Ovary (tissue), 9 donors: ENCODE data around the gene CACNA2D3. TPM values are rescaled to one million over a fixed set of nuclear protein-coding genes. Genes with fewer than 3 reads are reported as not detected.

Experiments used
- DNase-seq, 5 donors: peaks; one replicate each; pipeline ENCODE4 v3.0.0-alpha.2; 2019 to 2020
- H3K27ac ChIP-seq, 2 donors: fragments of 200-600 bp; one replicate each; pipeline versions ENCODE4 v1.5.1 to v1.8.0; 2019 to 2022
- H3K27me3 ChIP-seq: fragments of 200-600 bp; one replicate; pipeline ENCODE4 v1.8.0; 2022
- H3K36me3 ChIP-seq: fragments of 200-600 bp; sonication (generic); one replicate; pipeline ENCODE4 v1.5.1; 2019
- H3K4me1 ChIP-seq: one replicate; pipeline ENCODE4 v1.8.1; 2013; ENCODE audit warnings: mild to moderate bottlenecking, moderate library complexity; ENCODE audit not compliant: insufficient read depth
- H3K4me3 ChIP-seq: fragments of 200-600 bp; sonication (generic); one replicate; pipeline ENCODE4 v1.5.1; 2017
- H3K9me3 ChIP-seq, 2 donors: fragments of 200-600 bp in 1 of 2; sonication (generic) in 1 of 2; one replicate each; pipeline versions ENCODE4 v1.5.1 to v1.8.1; 2013 to 2019; ENCODE audit warnings: mild to moderate bottlenecking in 1 of 2, moderate library complexity in 1 of 2
- EP300 ChIP-seq: sonication (generic); formaldehyde crosslinking; IDR thresholded peaks from one replicate; pipeline ENCODE4 v1.6.1; 2017; ENCODE audit warnings: antibody characterized with exemption
- POLR2A ChIP-seq: fragments of 450-650 bp; IDR thresholded peaks from one replicate; pipeline ENCODE4 v1.6.1; 2017; ENCODE audit warnings: antibody characterized with exemption, mild to moderate bottlenecking, moderate library complexity
- WGBS, 3 donors: extraction: QIAGEN DNeasy Blood & Tissue Kit in 1 of 3; methylation state at CpG; one replicate each; pipeline versions ENCODE4 v1.1.5 to v1.1.7; 2013 to 2017; 5-methylcytosine and 5-hydroxymethylcytosine counted together
- intact Hi-C, 4 donors: fragments of 100-400 bp; cut with DNase I; formaldehyde crosslinking; loops; one replicate each; pipeline versions ENCODE4 v1.11.0 to v1.15.1; 2022 to 2023
- polyA plus RNA-seq, 2 donors: library from polyadenylated mRNA; stranded (reverse); fragments of 200-250 nt in 1 of 2; fragments of 350-450 nt in 1 of 2; fragmentation: Illumina TruSeq in 1 of 2; extraction: RNeasy Lipid Tissue Mini Kit (QIAGEN cat#74804) in 1 of 2; gene quantifications; one replicate each; pipeline ENCODE4 v1.2.3, GENCODE V29; 2013 to 2014
- total RNA-seq, 7 donors: library from RNA; depleted of rRNA in 2 of 7; stranded (reverse); fragments of >200 nt in 2 of 7; fragmentation: NEBNext Ultra II Directional in 3 of 7; extraction: Animal tissue kit (Norgen Biotek cat#: 25700) in 3 of 7; gene quantifications; one replicate each; pipeline versions ENCODE4 v1.1.0 to v1.2.4, GENCODE V29; 2016 to 2023
- TF ChIP-seq, protein P1 (sequence below), 3 donors: fragments of 450-650 bp in 2 of 3; fragments of 200-600 bp in 1 of 3; IDR thresholded peaks; one replicate each; pipeline versions ENCODE4 v1.5.1 to v1.8.0; 2016 to 2022; ENCODE audit warnings: antibody characterized with exemption in 3 of 3, mild to moderate bottlenecking in 1 of 3
- donor health status: DM: no; HTN: no; CAD: no; lungs with moderate emphysema.
- donor health status: DM: no; HTN: no; CAD: no.
- donor health status: Bipolar disorder and iron deficiency.
- donor health status: DM: yes; HTN: yes; CAD: no.
- donor health status: DM: no; HTN: no; CAD: no.
- donor health status: DM: yes; HTN: yes; CAD: no.

The CACNA2D3 gene
- total and polyA plus RNA-seq, 9 donors: 2.0 to 10.1 (median 4.7) TPM

DNA sequence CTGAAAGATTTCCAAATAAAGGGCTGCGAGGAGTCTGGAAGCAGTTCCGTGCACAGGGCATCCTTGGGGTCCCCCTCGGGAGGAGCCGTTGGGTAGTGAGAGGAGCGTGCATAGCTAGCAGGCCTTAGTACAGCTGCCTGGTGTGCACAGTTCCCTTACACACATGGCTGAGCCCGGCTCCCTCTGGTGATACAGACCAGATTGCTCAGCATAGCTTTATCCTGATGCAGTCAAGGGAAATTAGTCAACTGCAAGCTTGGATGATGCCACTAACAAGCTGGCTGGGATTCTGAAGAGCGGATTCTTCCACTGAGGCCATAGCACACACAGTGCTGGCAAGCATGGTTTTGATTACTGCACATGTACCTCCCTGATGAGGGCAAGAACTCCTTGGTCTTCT, 456.1 kb downstream of the CACNA2D3 start:
- intact Hi-C loops: no loop called here
- WGBS, 3 donors: 87 to 88% (median 88%) methylated on average over 7 of the region's 7 CpGs
- no peak for DNase-seq
- H3K36me3 ChIP-seq: no peaks in the 10 kb centered on the region
- H3K27ac ChIP-seq: no peak overlapping the region
- no peaks in the 10 kb centered on the region for H3K9me3 ChIP-seq
- no peaks in the 10 kb centered on the region for H3K4me1 ChIP-seq
- H3K27me3 ChIP-seq: no peaks in the 10 kb centered on the region
- no peak for TF ChIP-seq POLR2A
- TF ChIP-seq EP300: no peak
- TF ChIP-seq, protein P1, sequence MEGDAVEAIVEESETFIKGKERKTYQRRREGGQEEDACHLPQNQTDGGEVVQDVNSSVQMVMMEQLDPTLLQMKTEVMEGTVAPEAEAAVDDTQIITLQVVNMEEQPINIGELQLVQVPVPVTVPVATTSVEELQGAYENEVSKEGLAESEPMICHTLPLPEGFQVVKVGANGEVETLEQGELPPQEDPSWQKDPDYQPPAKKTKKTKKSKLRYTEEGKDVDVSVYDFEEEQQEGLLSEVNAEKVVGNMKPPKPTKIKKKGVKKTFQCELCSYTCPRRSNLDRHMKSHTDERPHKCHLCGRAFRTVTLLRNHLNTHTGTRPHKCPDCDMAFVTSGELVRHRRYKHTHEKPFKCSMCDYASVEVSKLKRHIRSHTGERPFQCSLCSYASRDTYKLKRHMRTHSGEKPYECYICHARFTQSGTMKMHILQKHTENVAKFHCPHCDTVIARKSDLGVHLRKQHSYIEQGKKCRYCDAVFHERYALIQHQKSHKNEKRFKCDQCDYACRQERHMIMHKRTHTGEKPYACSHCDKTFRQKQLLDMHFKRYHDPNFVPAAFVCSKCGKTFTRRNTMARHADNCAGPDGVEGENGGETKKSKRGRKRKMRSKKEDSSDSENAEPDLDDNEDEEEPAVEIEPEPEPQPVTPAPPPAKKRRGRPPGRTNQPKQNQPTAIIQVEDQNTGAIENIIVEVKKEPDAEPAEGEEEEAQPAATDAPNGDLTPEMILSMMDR (IDR thresholded peaks at IDR 0.05): no peak
- H3K4me3 ChIP-seq: no peak overlapping the region

DNA sequence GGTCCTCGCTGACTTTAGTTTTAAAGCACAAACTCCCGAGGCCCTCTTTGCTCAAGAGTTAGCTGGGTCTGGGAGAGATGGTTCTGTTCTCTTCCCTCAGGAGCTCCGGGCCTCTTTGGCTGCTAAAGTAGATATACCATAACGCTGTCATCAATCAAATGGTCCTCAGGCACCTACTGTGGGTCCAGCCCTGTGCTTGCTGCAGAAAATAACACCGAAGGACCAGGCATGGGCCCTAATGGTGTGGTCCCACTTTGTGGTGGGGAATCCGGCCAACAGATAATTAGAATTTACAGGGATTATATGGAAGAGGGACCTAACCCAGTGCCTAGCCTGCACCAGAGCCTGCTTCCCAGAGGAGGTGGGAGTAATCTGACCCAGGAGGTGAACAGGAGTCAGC, 458.1 kb downstream of the CACNA2D3 start:
- no peak for TF ChIP-seq POLR2A
- TF ChIP-seq, protein P1 (IDR thresholded peaks at IDR 0.05): no peak
- no peaks in the 10 kb centered on the region for H3K9me3 ChIP-seq
- H3K27ac ChIP-seq: no peak overlapping the region
- no peak for DNase-seq
- intact Hi-C loops: no loop called here
- H3K4me1 ChIP-seq: no peaks in the 10 kb centered on the region
- WGBS, 3 donors: 85 to 91% (median 89%) methylated on average over 6 of the region's 6 CpGs
- no peaks in the 10 kb centered on the region for H3K27me3 ChIP-seq
- H3K4me3 ChIP-seq: no peak overlapping the region
- H3K36me3 ChIP-seq: no peaks in the 10 kb centered on the region

DNA sequence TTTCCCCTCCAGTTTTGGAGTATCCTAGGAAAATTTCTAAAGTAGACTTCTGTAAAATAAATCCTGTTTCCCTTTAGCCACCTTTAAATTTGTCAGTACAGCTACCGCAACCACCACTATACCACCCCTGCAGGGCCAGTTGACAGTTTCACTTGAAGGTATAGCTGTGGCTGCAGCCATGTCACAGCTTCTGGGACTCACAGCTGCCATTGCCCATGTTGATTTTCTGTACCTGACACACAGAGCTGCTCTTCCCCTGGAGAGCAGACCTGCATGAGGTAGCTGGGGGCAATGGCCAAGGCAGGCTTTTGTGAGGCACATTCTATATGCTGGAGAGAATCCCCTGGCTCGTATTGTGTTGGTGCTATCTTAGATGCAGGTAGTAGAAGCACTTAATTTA, 460.1 kb downstream of the CACNA2D3 start:
- WGBS, 3 donors: 83 to 91% (median 91%) methylated on average over 2 of the region's 2 CpGs
- intact Hi-C loops: no loop called here
- DNase-seq: no peak
- H3K9me3 ChIP-seq: no peaks in the 10 kb centered on the region
- TF ChIP-seq EP300: no peak
- TF ChIP-seq, protein P1 (IDR thresholded peaks at IDR 0.05): no peak
- TF ChIP-seq POLR2A: no peak
- no peak overlapping the region for H3K27ac ChIP-seq
- no peak overlapping the region for H3K4me3 ChIP-seq
- no peaks in the 10 kb centered on the region for H3K27me3 ChIP-seq
- H3K36me3 ChIP-seq: no peaks in the 10 kb centered on the region
- H3K4me1 ChIP-seq: no peaks in the 10 kb centered on the region

DNA sequence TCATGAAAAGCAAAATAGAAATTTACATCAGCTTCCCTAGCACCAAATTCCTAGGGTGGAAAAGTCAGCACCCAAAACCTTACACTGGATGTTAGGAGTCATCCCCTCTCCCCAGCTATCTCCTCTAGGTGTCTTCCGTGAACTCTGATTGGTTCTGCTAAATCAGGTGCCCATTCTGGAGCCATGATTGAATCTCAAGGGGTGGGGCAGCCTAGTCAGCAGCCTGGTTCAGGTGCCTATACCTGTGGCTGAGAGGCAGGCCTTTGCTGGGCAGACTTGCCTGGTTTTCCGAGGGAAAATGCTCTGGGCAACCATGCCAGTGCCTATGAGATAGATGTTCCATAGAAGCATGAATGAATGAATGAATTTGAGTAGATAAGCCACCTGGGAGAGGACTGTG, 468.8 kb downstream of the CACNA2D3 start:
- H3K27ac ChIP-seq: no peak overlapping the region
- DNase-seq: no peak
- H3K36me3 ChIP-seq: no peaks in the 10 kb centered on the region
- no peaks in the 10 kb centered on the region for H3K27me3 ChIP-seq
- intact Hi-C loops: no loop called here
- TF ChIP-seq EP300 (no peak), POLR2A (no peak)
- TF ChIP-seq, protein P1 (IDR thresholded peaks at IDR 0.05): no peak
- H3K9me3 ChIP-seq: no peaks in the 10 kb centered on the region
- H3K4me3 ChIP-seq: no peak overlapping the region
- WGBS, 3 donors: 90 to 100% (median 94%) methylated on average over 2 of the region's 2 CpGs
- no peaks in the 10 kb centered on the region for H3K4me1 ChIP-seq

DNA sequence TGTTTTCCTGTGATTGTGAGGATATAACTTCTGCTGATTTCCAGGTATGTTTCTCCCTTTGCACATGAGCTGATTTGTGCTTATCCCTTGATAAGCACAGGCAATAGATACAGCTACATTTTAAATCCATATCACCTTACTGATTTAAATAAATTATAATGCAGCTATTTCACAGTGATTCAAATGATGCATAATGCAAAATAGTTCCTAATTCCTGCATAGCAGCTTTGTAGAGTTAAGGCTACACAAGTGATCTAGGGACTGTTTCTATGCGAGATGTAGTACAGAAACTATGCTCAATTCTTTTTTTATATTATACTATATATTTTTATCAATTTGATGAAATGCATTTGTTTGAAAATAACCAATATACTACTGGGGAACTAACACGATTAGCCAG, 471.3 kb downstream of the CACNA2D3 start:
- Histone ChIP-seq H3K4me1 (no peaks in the 10 kb centered on the region), H3K36me3 (no peaks in the 10 kb centered on the region), H3K4me3 (no peak overlapping the region), H3K9me3 (no peaks in the 10 kb centered on the region), H3K27ac (no peak overlapping the region), H3K27me3 (no peaks in the 10 kb centered on the region)
- TF ChIP-seq POLR2A (no peak), EP300 (no peak)
- TF ChIP-seq, protein P1 (IDR thresholded peaks at IDR 0.05): no peak
- intact Hi-C loops: no loop called here
- no peak for DNase-seq
- WGBS, 3 donors: 88 to 93% (median 93%) methylated on average over 2 of the region's 2 CpGs
